ENCODE measurements around the gene DZIP1L. TPM values are rescaled to one million over a fixed set of nuclear protein-coding genes. Genes with fewer than 3 reads are reported as not detected.

DZIP1L gene
- total RNA-seq, 1 donor from 2014 or later: 15.9 TPM

DNA sequence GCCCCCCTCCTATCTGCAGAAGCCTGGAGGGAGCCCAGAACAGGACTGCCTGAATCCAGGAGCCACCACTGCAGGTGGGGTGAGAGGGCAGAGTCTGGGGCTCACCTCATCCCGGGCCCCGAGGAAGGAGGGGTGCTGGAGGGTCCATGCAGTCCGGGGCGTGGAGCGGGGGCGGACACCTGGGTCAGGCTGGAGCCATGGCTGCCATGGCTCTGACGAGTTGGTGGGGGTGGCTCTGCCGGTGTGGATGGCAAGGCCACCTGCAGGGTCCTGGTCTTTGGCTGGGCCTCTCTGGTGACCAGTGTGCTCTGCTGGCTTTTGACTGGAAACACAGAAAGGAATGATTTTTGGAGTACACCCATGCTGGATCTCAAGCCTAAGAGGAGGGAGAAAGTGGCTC, 47.4 kb downstream of the DZIP1L start:
- no peak for DNase-seq (ENCODE audit: low spot score)

GRCh38 chr3:138066972-138067371, 48.4 kb downstream of the DZIP1L start:
- no peak for DNase-seq (ENCODE audit: low spot score)

GRCh38 chr3:138066383-138066782, 49.0 kb downstream of the DZIP1L start:
- DNase-seq (ENCODE audit: low spot score): no peak

DNA sequence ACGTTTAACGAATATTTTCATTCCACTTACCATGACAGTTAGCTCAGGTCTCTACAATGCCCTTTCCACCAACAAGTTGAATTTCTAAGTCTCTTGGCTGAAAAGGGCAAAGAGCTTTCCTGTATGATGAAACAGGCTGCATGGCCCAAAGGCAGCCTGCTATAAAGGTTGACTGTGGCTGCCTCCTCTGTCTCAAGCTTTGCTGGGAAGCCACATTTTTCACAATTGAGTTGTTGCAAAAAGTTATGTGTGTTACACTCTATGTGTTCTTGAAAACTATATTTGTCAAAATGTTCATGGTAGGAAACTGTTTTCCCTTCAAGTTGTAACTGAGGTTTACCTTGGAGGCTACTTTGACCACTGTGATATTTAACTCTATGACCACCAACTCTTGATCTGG, 49.5 kb downstream of the DZIP1L start:
- DNase-seq (ENCODE audit: low spot score): no peak

- no peak for DNase-seq (ENCODE audit: low spot score)
These were observed 52.0 kb downstream of the DZIP1L start for GRCh38 chr3:138063416-138063815.

- no peak for DNase-seq (ENCODE audit: low spot score)
These were observed 52.8 kb downstream of the DZIP1L start for GRCh38 chr3:138062626-138063025.

- DNase-seq (ENCODE audit: low spot score): no peak
These were observed 53.4 kb downstream of the DZIP1L start for GRCh38 chr3:138062037-138062436.

DNA sequence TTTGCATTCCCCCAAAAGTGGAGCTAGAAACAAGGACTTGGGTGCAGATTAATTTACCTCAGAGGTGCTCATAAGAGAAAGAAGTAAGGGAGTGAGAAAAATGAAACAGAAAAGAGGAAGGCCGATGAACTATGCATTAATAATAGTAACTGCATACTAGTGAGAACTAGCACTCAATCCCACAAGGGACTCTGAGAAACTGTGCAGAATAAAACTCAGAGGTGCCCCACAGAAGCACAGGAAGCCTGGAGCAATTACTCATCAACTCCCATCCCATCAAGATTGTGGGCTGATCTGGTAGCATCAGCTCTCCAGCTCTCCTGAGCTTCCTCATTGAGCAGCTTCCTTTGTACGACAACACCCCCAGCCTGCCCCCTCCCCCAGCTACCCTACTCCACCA, 54.6 kb downstream of the DZIP1L start:
- no peak for DNase-seq (ENCODE audit: low spot score)

DNA sequence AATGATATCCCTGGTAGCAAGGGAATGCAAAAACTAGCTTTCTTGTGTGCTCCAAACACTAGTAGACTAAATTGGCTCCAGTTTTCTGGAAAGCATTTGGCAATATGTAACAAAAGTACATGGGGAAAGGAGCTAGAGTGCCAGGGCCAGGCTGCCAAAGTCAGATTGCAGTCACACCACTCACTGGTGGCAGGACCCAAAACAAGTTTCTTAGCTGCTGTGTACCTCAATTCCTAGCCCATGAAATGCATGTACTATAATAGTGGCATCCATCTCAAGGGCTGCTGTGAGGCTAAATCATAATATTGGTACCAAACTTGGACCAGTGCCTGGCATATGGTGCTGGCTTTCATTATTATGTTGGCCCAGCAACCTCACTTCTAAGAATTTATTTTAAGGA, 56.1 kb downstream of the DZIP1L start:
- DNase-seq (ENCODE audit: low spot score): no peak

GRCh38 chr3:138057384-138057783, 58.0 kb downstream of the DZIP1L start:
- DNase-seq (ENCODE audit: low spot score): no peak

GRCh38 chr3:138054057-138054456, 61.4 kb downstream of the DZIP1L start:
- DNase-seq (ENCODE audit: low spot score): no peak

GRCh38 chr3:138051947-138052802, 63.2 kb downstream of the DZIP1L start:
- DNase-seq (ENCODE audit: low spot score): peak; percentile 25

DNA sequence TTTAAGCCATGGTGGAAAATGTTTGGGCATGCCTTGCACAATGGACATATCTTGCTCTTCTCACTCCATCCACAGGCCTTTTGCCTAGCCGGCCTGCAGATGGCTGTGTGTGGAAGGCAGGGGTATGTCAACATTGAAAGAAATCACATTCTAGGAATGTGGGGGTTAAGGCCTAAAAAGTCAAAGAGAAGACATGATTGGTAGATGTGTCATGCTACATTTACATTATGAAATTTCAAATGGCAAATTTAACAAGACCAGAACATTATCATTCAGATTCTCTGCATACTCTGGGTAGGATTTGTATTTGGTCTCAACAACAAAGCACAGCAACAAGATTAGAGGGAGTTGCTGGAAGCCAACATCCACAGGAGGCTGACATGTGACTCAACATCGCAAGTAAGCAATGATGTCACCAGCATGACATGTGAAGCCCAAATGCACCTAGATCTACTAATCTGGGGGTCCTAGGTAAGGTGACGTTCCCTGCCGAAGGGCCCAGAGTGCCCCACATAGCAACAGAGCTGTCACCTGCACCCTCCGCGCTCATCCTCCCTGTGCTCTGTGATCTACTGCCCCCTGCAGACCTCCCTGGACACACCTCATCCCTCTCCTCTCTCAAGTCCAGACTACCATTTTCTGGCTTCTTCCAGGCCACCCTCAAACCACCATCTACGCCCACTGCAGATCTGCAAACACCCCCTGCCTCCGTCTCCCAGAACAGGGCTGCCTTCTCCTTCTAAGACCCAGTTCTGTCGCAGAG, 66.1 kb downstream of the DZIP1L start:
- DNase-seq (ENCODE audit: low spot score): no peak

DNA sequence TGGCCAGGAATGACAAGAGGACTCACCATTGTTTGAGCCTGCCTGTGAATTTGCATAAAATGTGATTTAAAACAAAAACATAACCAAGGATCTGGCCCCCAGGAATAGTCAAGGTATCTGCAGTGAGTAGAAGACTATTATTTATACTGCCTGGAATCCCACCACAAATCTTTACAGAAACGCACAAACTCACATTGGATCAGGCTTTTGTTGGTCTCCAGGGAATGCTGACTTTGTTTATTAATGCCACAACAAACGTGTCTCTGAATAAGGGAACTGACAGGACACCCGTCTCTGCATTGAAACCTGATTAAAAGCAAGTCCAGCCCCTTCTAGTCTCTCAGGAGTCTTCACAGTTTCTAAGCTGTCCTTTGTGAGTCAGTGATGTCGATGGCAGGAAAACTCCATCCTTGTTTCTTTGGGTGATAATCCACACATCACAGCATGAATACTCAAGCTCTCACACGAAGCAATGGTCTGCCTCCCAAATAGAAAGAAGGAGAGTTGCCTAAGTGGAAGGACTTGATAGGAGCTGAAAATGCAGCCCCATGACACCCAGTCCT, 67.7 kb downstream of the DZIP1L start:
- no peak for DNase-seq (ENCODE audit: low spot score)

GRCh38 chr3:138046955-138047354, 68.5 kb downstream of the DZIP1L start:
- no peak for DNase-seq (ENCODE audit: low spot score)

- no peak for DNase-seq (ENCODE audit: low spot score)
These were observed 69.3 kb downstream of the DZIP1L start for GRCh38 chr3:138046085-138046484.

GRCh38 chr3:138043266-138044029, 72.0 kb downstream of the DZIP1L start:
- peak; percentile 19 for DNase-seq (ENCODE audit: low spot score)

DNA sequence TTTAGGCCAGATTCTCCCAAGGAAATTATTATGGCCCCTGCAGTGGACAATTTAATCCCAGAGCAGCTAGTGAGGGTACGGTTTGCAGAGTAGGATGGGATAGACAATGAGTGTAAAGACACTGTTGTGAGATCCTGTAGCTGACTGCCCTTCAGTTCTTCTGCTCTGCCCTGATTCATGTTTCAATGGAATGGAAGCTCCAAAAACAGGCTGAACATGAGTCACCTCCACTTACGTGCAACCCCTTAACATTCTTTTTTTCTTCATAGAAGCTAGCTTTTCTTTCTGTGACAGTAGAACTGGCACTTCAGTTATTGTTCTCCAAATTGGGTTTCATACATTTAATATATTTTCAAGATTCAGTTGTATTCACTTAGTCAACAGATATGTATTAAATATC, 73.4 kb downstream of the DZIP1L start:
- DNase-seq (ENCODE audit: low spot score): no peak

- DNase-seq (ENCODE audit: low spot score): no peak
These were observed 76.5 kb downstream of the DZIP1L start for GRCh38 chr3:138038725-138039462.

DNA sequence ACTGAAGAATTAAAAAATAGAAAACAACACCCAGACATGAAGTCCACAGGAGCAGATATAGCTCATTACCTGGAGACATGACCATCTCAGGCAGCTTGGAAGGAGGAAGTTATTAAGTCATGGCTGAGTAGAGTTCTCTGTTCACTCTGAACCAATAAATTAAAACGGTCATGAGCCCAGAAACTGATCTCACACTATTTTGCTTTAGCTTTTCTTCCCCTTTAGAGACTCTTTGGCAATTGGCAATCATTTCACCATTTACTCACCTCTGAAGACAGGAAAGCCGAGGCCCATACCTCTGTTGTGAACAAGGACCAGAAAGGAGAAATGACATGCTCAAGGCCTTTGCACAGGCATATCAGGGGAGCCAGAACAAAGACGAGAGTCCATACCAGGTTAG, 78.8 kb downstream of the DZIP1L start:
- DNase-seq (ENCODE audit: low spot score): no peak

GRCh38 chr3:138034918-138035317, 80.5 kb downstream of the DZIP1L start:
- DNase-seq (ENCODE audit: low spot score): no peak

All from umbilical cord (tissue), 2 donors.